Suprapubic skin (tissue), 4 donors: ENCODE data around the gene MCRIP2.

ENCODE experiments used
- EP300 ChIP-seq: sonication (generic); formaldehyde crosslinking; IDR thresholded peaks from one replicate; pipeline ENCODE4 v1.6.1; 2017; ENCODE audit warnings: antibody characterized with exemption
- POLR2A ChIP-seq, 2 donors: fragments of 450-650 bp; IDR thresholded peaks; one replicate each; pipeline ENCODE4 v1.6.1; 2017; ENCODE audit warnings: antibody characterized with exemption in 2 of 2, mild to moderate bottlenecking in 2 of 2, moderate library complexity in 2 of 2
- POLR2AphosphoS5 ChIP-seq, 3 donors: sonication (generic); formaldehyde crosslinking; IDR thresholded peaks; one replicate each; pipeline ENCODE4 v1.6.1; 2017; ENCODE audit warnings: antibody characterized with exemption in 3 of 3
- TF ChIP-seq, protein P1 (sequence below), 2 donors: fragments of 200-600 bp in 1 of 2; fragments of 450-650 bp in 1 of 2; sonication (generic) in 1 of 2; IDR thresholded peaks; one replicate each; pipeline ENCODE4 v1.5.1; 2016 to 2019; ENCODE audit warnings: antibody characterized with exemption in 2 of 2, mild to moderate bottlenecking in 1 of 2, moderate library complexity in 1 of 2

DNA sequence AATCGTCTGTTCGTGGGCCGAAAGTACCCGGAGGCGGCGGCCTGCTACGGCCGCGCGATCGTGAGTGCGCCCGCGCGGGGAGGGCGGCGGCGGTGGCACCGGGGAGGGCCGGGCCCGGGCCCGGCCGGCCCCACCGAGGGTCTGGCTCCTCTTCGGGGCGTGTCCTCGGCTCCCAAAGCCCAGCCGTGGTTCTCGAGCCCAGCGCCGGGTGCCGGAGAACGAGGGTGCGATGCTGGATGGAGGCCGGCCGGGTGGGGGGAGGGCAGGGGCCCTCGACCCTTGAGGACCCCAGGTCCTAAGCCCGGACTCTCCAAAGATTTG is 39.0 kb downstream of the MCRIP2 start:
- TF ChIP-seq POLR2A (IDR thresholded peaks at IDR 0.05): no peak
- TF ChIP-seq, protein P1, sequence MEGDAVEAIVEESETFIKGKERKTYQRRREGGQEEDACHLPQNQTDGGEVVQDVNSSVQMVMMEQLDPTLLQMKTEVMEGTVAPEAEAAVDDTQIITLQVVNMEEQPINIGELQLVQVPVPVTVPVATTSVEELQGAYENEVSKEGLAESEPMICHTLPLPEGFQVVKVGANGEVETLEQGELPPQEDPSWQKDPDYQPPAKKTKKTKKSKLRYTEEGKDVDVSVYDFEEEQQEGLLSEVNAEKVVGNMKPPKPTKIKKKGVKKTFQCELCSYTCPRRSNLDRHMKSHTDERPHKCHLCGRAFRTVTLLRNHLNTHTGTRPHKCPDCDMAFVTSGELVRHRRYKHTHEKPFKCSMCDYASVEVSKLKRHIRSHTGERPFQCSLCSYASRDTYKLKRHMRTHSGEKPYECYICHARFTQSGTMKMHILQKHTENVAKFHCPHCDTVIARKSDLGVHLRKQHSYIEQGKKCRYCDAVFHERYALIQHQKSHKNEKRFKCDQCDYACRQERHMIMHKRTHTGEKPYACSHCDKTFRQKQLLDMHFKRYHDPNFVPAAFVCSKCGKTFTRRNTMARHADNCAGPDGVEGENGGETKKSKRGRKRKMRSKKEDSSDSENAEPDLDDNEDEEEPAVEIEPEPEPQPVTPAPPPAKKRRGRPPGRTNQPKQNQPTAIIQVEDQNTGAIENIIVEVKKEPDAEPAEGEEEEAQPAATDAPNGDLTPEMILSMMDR (IDR thresholded peaks at IDR 0.05): no peak
- TF ChIP-seq POLR2AphosphoS5 (IDR thresholded peaks at IDR 0.05): no peak
- no peak for TF ChIP-seq EP300
